ENCODE results near the gene CCNJ. TPM values are rescaled to one million over a fixed set of nuclear protein-coding genes. Genes with fewer than 3 reads are reported as not detected.
"Not testable (repeated sequence)": the region's sequence is repeated elsewhere in the genome, so short reads cannot be mapped to it uniquely, and the experiment has no call there.

The CCNJ gene
- total RNA-seq (2014; rRNA removed; shearing (Covaris generic); ENCODE audit: low replicate concordance), result 1.4 and 4.2 TPM in 2 replicates

DNA sequence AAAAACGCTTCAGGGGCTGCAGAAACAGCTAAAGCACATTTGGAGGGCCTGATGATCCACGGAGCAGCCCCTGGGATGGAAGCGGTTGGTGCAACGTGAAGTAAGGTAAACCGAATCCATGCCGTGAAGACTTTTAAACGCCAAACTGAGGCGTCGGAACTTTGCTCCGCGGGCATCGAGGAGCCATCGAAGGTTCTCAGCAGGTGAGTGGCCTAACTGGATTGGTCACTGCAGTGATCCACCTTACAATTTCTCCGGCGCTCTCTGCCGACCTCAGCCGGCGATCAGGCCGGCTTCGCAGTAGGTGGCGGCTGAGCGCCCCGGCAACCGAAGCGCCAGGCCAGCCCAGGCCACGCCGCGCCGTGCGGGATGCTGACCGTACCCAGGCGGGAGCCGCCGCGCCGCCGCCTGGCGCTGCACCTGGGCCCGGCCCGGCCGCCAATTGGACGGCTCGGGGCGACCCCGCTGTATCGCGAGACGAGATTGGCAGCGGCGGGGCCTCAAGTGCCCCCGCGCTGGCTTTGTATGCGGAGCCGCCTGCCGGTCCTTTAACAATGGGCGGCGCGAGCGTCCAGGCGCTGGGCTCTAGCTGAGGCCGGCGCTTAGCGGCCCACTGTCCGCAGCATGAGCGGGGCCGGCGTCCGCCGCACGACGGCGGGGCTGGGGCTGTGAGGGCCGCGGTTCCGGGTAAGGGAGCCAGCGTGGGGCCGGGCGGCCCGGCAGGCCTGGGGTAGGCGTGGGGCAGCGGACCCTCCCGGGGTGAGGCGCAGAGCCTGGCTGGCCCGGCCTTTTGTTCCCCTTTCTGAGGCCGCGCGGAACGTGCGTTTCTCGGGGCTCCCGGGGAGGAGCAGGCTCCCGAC lies at the start of gene CCNJ:
Gene CCNJ, plus strand, starts transcription at position 551 of the 860 bp plus-strand sequence. CDS start 811 bp downstream, outside the sequence.
- H3K9me3 ChIP-seq, result no peaks in the 10 kb centered on the region
- H3K4me3 ChIP-seq, result peak within 1 kb of the TSS; percentile 83
- no peaks in the 10 kb centered on the region for H3K27me3 ChIP-seq
- peaks cover 11% of the 10 kb centered on the region; the same call in 1 of the 2 replicates for H3K36me3 ChIP-seq
- peak; percentile 88 for DNase-seq

DNA sequence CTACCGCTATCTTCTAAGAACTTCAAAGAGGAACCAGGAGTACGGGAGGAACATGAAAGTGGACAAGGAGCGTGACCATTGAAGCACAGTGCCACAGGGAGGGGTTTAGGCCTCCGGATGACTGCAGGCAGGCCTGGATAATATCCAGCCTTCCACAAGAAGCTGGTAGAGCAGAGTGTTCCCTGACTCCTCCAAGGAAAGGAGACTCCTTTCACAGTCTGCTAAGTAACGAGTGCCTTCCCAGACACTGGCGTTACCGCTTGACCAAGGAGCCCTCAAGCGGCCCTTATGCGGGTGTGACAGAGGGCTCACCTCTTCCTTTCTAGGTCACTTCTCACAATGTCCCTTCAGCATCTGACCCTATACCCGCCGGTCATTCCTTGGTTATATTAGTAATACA lies 49.0 kb upstream of the CCNJ start:
- not testable (repeated sequence) for H3K27me3 ChIP-seq, DNase-seq, H3K36me3 ChIP-seq, H3K4me3 ChIP-seq, H3K9me3 ChIP-seq

DNA sequence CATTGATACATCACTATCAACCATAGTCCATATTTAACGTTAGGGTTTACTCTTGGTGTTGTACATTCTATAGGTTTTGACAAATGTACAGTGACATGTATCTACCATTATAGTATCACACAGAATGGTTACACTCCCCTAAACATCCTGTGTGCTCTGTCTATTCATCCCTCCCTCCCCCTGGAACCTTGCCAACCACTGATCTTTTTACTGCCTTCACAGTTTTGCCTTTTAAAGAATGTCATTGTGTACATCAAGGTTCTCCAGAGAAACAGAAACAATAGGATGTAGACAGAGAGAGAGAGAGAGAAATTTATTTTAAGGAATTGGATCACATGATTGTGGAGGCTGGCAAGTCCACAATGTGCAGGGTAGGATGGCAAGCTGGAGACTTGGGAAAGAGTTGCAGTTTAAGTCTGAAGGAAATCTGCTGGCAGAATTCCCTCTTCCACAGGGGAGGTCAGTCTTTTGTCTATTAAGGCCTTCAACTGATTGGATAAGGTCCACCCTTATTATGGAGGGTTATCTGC lies 45.1 kb upstream of the CCNJ start:
- Histone ChIP-seq H3K27me3 (no peaks in the 10 kb centered on the region), H3K4me3 (no peak overlapping the region), H3K36me3 (no peaks in the 10 kb centered on the region), H3K9me3 (no peaks in the 10 kb centered on the region)
- DNase-seq, result no peak

DNA sequence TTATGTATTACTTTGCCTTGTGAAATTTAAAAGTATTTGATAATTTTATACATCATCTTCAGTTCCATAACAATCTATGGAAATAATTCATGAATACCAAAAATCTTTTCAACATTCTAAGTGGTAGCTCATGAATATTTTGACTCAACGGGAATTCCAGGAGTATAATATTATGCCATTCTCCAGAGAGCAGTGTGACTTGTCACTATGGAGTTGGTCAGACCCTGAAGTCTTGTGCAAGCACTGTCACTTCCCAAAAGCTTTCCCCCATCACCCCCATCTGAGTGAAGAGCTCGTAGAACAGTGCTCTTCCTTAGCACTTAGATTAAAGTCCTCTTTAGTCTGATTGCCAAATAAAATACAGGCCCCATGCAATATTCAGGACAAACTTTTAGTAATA lies 29.4 kb upstream of the CCNJ start:
- H3K27me3 ChIP-seq, result peaks cover 2% of the 10 kb centered on the region; the same call in 1 of the 2 replicates
- no peaks in the 10 kb centered on the region for H3K36me3 ChIP-seq
- no peaks in the 10 kb centered on the region for H3K9me3 ChIP-seq
- no peak overlapping the region for H3K4me3 ChIP-seq
- no peak for DNase-seq

GRCh38 chr10:96014473-96015102 lies 28.8 kb upstream of the CCNJ start:
- DNase-seq, result no peak
- Histone ChIP-seq H3K4me3 (no peak overlapping the region), H3K36me3 (no peaks in the 10 kb centered on the region), H3K27me3 (0 out of 2 replicates have a peak, but pooled peaks cover 2% of the 10 kb centered on the region), H3K9me3 (no peaks in the 10 kb centered on the region)

GRCh38 chr10:96017191-96017687 lies 26.1 kb upstream of the CCNJ start:
- no peak overlapping the region for H3K4me3 ChIP-seq
- H3K9me3 ChIP-seq, result no peaks in the 10 kb centered on the region
- DNase-seq, result no peak
- H3K27me3 ChIP-seq, result 0 out of 2 replicates have a peak, but pooled peaks cover 2% of the 10 kb centered on the region
- H3K36me3 ChIP-seq, result no peaks in the 10 kb centered on the region

DNA sequence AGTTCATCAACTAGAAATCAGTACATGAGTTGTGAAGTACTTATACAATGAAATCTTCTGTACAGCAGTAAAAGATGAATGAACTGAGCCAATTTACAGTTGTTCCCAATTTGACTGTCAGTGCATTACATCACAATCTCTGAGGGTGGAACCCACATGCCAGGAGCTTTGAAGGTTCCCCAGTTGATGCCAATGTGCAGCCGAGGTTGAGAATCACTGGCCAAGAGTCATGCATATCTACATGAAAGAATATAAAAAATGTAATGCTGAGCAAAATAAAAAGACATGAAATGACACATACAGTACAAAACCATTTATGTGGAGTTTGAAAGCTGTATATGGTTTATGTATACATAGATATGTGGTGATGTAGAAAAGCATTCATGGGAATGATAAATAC lies 22.1 kb upstream of the CCNJ start:
- Histone ChIP-seq H3K27me3 (no peaks in the 10 kb centered on the region), H3K36me3 (no peaks in the 10 kb centered on the region), H3K9me3 (no peaks in the 10 kb centered on the region), H3K4me3 (no peak overlapping the region)
- no peak for DNase-seq

DNA sequence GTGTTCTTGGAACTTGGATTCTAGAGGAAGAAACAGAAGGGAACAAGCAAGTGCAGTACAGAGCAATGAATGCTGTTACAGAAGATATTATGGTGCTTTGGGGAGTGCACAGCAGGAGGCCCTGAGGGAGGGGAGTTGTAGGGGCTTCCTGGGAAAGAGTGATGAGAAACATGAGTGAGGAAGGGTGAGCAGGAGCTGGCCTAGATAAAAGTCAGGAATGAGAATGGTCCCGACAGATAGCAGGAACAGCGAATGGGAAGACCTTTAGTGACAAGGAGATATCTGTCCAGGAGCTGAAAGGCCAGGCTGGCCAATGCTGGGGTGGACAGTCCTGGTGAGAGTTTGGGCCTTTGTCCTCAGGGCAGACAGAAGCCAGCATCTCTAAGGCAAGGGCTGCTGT lies 20.6 kb upstream of the CCNJ start:
- H3K4me3 ChIP-seq, result no peak overlapping the region
- H3K27me3 ChIP-seq, result no peaks in the 10 kb centered on the region
- DNase-seq, result no peak
- no peaks in the 10 kb centered on the region for H3K36me3 ChIP-seq
- H3K9me3 ChIP-seq, result no peaks in the 10 kb centered on the region

DNA sequence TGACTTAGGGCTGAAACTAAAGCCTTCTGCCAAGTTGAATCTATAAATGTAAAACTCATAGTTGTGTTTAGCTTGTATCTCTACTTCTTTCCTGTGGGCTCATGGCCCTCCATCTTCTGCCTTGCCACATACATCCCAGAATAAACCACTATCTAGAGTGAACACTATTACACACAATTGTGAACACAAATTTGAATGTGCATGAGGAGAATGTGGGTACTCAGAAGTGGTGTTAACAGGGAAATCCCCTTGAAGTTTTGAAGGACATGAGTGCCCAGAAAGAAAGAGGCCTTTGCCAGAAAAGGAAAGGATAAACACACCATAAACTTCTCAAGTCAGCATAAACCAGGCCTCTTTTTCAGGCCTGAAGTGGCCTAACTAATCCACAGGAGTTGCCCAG lies 20.2 kb upstream of the CCNJ start:
- DNase-seq, result no peak
- H3K27me3 ChIP-seq, result no peaks in the 10 kb centered on the region
- H3K9me3 ChIP-seq, result no peaks in the 10 kb centered on the region
- H3K36me3 ChIP-seq, result no peaks in the 10 kb centered on the region
- H3K4me3 ChIP-seq, result no peak overlapping the region

DNA sequence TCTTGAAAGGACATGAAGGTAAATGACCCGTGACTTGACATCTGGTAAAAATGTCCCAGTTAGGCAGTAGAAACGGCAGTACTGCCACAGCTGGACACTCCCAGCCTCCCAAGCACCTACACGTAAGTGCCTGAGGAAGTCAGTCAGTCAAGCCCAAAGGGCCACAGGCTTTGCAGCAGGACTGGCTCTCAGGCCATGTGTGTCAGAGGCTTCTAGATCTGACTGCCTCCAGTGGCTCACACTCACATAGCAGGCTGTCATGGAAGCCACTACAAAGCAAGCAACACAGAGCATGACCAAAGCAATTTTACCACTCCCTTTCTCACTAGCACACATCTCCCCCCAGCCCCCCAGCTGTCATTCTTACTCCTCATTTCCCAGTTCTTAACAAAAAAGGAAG lies 17.8 kb upstream of the CCNJ start:
- no peaks in the 10 kb centered on the region for H3K27me3 ChIP-seq
- no peak for DNase-seq
- no peaks in the 10 kb centered on the region for H3K9me3 ChIP-seq
- H3K36me3 ChIP-seq, result no peaks in the 10 kb centered on the region
- H3K4me3 ChIP-seq, result no peak overlapping the region

GRCh38 chr10:96034625-96035024 lies 8.8 kb upstream of the CCNJ start:
- Histone ChIP-seq H3K36me3 (no peaks in the 10 kb centered on the region), H3K4me3 (no peak overlapping the region), H3K9me3 (no peaks in the 10 kb centered on the region), H3K27me3 (no peaks in the 10 kb centered on the region)
- no peak for DNase-seq

- no peaks in the 10 kb centered on the region for H3K9me3 ChIP-seq
- H3K36me3 ChIP-seq, result no peaks in the 10 kb centered on the region
- no peak for DNase-seq
- H3K27me3 ChIP-seq, result no peaks in the 10 kb centered on the region
- no peak overlapping the region for H3K4me3 ChIP-seq
These were observed 4.7 kb upstream of the CCNJ start for GRCh38 chr10:96038476-96039387.

GRCh38 chr10:96041146-96041545 lies 2.2 kb upstream of the CCNJ start:
- Histone ChIP-seq H3K9me3 (no peaks in the 10 kb centered on the region), H3K27me3 (no peaks in the 10 kb centered on the region), H3K36me3 (peaks cover 3% of the 10 kb centered on the region; the same call in 1 of the 2 replicates), H3K4me3 (no peak overlapping the region)
- no peak for DNase-seq

DNA sequence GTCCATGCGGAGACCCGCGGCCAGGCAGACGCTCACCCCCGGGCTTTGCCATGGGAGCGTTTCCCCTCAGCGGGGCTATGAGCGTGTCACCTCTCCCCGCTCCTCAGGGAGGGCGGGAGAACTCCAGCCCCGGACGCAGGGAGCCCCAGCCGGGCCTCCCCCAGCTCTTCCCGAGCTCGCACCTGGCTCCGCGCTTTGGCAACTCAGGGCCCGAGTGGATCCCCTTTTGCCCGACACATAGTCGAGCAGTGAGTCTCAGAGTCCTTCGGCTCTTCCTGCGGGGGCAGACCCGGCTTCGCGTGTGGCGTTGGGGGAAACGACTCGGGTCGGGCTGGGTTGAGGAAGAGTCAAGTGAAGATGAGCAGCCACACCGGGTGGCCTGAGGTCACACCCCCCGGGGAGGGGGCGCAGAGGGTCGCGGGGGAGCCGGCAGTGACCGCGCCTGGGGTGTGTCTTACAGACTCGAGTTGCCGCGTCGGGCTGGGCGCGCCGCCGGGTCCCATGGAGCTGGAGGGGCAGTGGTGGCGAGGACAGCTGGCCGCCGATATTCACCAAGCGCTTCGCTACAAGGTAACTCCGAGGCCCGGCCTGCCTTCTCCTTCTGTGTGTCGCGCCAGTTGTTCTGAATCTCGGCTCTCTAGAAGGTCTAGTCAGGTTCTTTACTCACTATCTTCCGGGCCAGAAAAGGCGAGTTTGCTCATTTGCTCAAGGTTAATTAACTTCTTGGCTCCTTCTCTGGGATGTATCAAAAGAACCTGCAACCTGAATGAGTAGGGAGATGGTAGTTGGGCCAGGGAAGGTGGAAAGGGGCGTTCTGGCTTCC lies 721 bp downstream of the CCNJ start:
- H3K36me3 ChIP-seq, result peaks cover 15% of the 10 kb centered on the region
- DNase-seq, result peak; percentile 40
- no peaks in the 10 kb centered on the region for H3K9me3 ChIP-seq
- H3K27me3 ChIP-seq, result no peaks in the 10 kb centered on the region
- peak overlapping the region; percentile 83 for H3K4me3 ChIP-seq

GRCh38 chr10:96044736-96045135 lies 1.4 kb downstream of the CCNJ start:
- no peaks in the 10 kb centered on the region for H3K9me3 ChIP-seq
- peaks cover 15% of the 10 kb centered on the region for H3K36me3 ChIP-seq
- no peak for DNase-seq
- H3K4me3 ChIP-seq, result peak overlapping the region; percentile 83
- no peaks in the 10 kb centered on the region for H3K27me3 ChIP-seq

DNA sequence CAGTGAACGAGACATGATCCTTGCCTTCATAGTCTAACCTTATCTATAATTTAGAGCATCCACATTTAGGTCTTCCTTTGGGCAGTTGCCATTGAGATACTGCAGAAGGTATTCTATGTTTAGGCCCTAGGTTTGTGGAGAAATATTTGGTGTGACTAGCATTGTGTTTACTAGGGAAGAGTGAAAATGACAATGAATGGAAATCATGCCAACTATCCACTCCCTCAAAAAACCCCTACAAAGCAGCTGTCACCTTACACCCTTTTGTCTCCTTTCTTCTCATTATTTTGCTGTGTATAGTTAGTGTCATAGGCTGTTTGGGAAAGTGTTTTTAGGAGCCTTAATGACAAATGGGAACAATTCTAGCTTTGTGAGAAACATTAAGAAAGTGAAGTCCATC lies 3.2 kb downstream of the CCNJ start:
- no peaks in the 10 kb centered on the region for H3K27me3 ChIP-seq
- DNase-seq, result no peak
- no peak overlapping the region for H3K4me3 ChIP-seq
- no peaks in the 10 kb centered on the region for H3K9me3 ChIP-seq
- H3K36me3 ChIP-seq, result peaks cover 15% of the 10 kb centered on the region
